Panc1 (cell line): ENCODE results near the gene EYA2. TPM values are rescaled to one million over a fixed set of nuclear protein-coding genes. Genes with fewer than 3 reads are reported as not detected.

ENCODE experiments used
- ATAC-seq: fragments of 200-7000 bp; cut with Tn5 transposase; 2 replicates; pipeline ENCODE4 v1.9.1; 2020; ENCODE audit warnings: mild to moderate bottlenecking, moderate library complexity
- BruUV-seq: library from RNA; stranded (reverse); fragments of 400-500 nt; replicated peaks from 2 replicates; lab custom pipeline; 2021; lab: Mats Ljungman, UMichigan
- CTCF ChIA-PET: fragments of 300-600 bp; sonication (Branson Sonifier 250); formaldehyde crosslinking; loops from one replicate; lab custom pipeline; 2022; ENCODE audit warnings: antibody characterized with exemption; lab: Charles Lee
- POLR2A ChIA-PET: fragments of 300-600 bp; sonication (Branson Sonifier 250); formaldehyde crosslinking; loops from one replicate; lab custom pipeline; 2022; ENCODE audit warnings: antibody characterized with exemption; lab: Charles Lee
- DNase-seq: peaks from one replicate; pipeline ENCODE4 v3.0.0-alpha.2; 2010; ENCODE audit warnings: low read depth, low spot score
- H3K27ac ChIP-seq: 2 replicates; pipeline ENCODE4 v1.5.1; 2011; ENCODE audit warnings: mild to moderate bottlenecking, low read length, inconsistent platforms
- H3K27me3 ChIP-seq: fragments of 200-500 bp; sonication (Bioruptor generic); 2 replicates; pipeline ENCODE4 v1.6.0; 2014; ENCODE audit warnings: low read length, inconsistent platforms; ENCODE audit not compliant: control insufficient read depth, insufficient read depth
- H3K36me3 ChIP-seq: fragments of 200-500 bp; sonication (Bioruptor generic); 2 replicates; pipeline ENCODE4 v1.5.1; 2014; ENCODE audit warnings: inconsistent platforms, mild to moderate bottlenecking, low read length, moderate library complexity; ENCODE audit not compliant: control insufficient read depth, insufficient read depth
- H3K4me1 ChIP-seq: 2 replicates; pipeline ENCODE4 v1.5.1; 2011; ENCODE audit warnings: inconsistent platforms, mild to moderate bottlenecking, low read length, moderate library complexity; ENCODE audit not compliant: control insufficient read depth, insufficient read depth
- H3K4me3 ChIP-seq, 2 experiments: 2 replicates each; pipeline ENCODE4 v1.5.1; 2011 to 2012; ENCODE audit warnings: low read depth in 2 of 2, low read length in 2 of 2, mild to moderate bottlenecking in 2 of 2, inconsistent platforms in 1 of 2, moderate library complexity in 1 of 2
- H3K9me3 ChIP-seq: fragments of 200-500 bp; sonication (Bioruptor generic); 2 replicates; pipeline ENCODE4 v1.5.1; 2014; ENCODE audit warnings: low read depth, mild to moderate bottlenecking, inconsistent platforms, low read length, moderate library complexity; ENCODE audit not compliant: control insufficient read depth, insufficient read depth
- CTCF ChIP-seq: fragments of 450-650 bp; IDR thresholded peaks from 2 replicates; pipeline ENCODE4 v1.5.1; 2017; ENCODE audit warnings: mild to moderate bottlenecking
- POLR2AphosphoS5 ChIP-seq: IDR thresholded peaks from 2 replicates; pipeline ENCODE4 v1.6.1; 2012; ENCODE audit warnings: mild to moderate bottlenecking, low read depth, low read length, moderate library complexity
- REST ChIP-seq, 2 experiments: IDR thresholded peaks; 2 replicates each; pipeline ENCODE4 v1.6.1; 2011 to 2012; ENCODE audit warnings: low read depth in 2 of 2, control low read depth in 1 of 2, low read length in 1 of 2, mild to moderate bottlenecking in 1 of 2, moderate library complexity in 1 of 2; ENCODE audit not compliant: insufficient read depth in 1 of 2
- SIN3A ChIP-seq: IDR thresholded peaks from 2 replicates; pipeline ENCODE4 v1.6.1; 2012; ENCODE audit warnings: low read depth, mild to moderate bottlenecking, low read length, moderate library complexity, borderline replicate concordance; ENCODE audit not compliant: insufficient read depth
- TCF7L2 ChIP-seq: IDR thresholded peaks from 2 replicates; pipeline ENCODE4 v1.6.1; 2011; ENCODE audit warnings: mild to moderate bottlenecking, low read depth, low read length, inconsistent platforms
- in situ Hi-C: cut with HindIII; loops from 2 replicates; pipeline ENCODE4 v1.10.0; 2016; ENCODE audit warnings: low sequenced_read_pairs, low pct_unique_long_range_greater_than_20kb
- intact Hi-C: fragments of 100-400 bp; cut with micrococcal nuclease; formaldehyde crosslinking; loops from one replicate; pipeline ENCODE4 v1.10.0; 2022; ENCODE audit not compliant: unreplicated experiment
- total RNA-seq: library from RNA; stranded (reverse); gene quantifications from one replicate; pipeline ENCODE4 v1.2.1, GENCODE V29; 2021; ENCODE audit not compliant: unreplicated experiment

The EYA2 gene
- total RNA-seq, 1 experiment from 2014 or later, result 1.9 TPM

- Histone ChIP-seq H3K36me3 (peaks cover 3% of the 10 kb centered on the region), H3K9me3 (no peaks in the 10 kb centered on the region), H3K4me3 (no peak overlapping the region), H3K4me1 (no peaks in the 10 kb centered on the region), H3K27ac (no peak overlapping the region), H3K27me3 (no peaks in the 10 kb centered on the region)
- ChIA-PET POLR2A (no interaction called here), CTCF (no interaction called here)
- ATAC-seq (no peak), DNase-seq (no peak)
- in situ Hi-C loops, result no loop called here
- no peak for TF ChIP-seq TCF7L2
- TF ChIP-seq SIN3A, result no peak
- no peak for TF ChIP-seq REST (IDR thresholded peaks at IDR 0.05; ENCODE audit: insufficient read depth in 1 of 2, low read depth in 2 of 2, low read length in 1 of 2)
- no peak for TF ChIP-seq POLR2AphosphoS5
- no peak for TF ChIP-seq CTCF
- no TSS peak for BruUV-seq
- intact Hi-C loops, result no loop called here
These were observed 332.5 kb downstream of the EYA2 start for GRCh38 chr20:47227119-47227518.

GRCh38 chr20:47227576-47227975 is 332.9 kb downstream of the EYA2 start:
- in situ Hi-C loops, result no loop called here
- DNase-seq (no peak), ATAC-seq (no peak)
- Histone ChIP-seq H3K36me3 (peaks cover 3% of the 10 kb centered on the region), H3K9me3 (no peaks in the 10 kb centered on the region), H3K27ac (no peak overlapping the region), H3K4me3 (no peak overlapping the region), H3K27me3 (no peaks in the 10 kb centered on the region), H3K4me1 (no peaks in the 10 kb centered on the region)
- no TSS peak for BruUV-seq
- intact Hi-C loops, result no loop called here
- POLR2A ChIA-PET, result no interaction called here
- CTCF ChIA-PET, result no interaction called here
- TF ChIP-seq REST (IDR thresholded peaks at IDR 0.05; ENCODE audit: insufficient read depth in 1 of 2, low read depth in 2 of 2, low read length in 1 of 2) (no peak), CTCF (no peak), SIN3A (no peak), TCF7L2 (no peak), POLR2AphosphoS5 (no peak)
